Measurements from ENCODE around the gene SPRING1. TPM values are rescaled to one million over a fixed set of nuclear protein-coding genes. Genes with fewer than 3 reads are reported as not detected.

Gene SPRING1
- total RNA-seq, 1 donor from 2014 or later: 50.8 TPM

- Mint-ChIP-seq H3K27ac (ENCODE audit: unreplicated experiment) (no peak overlapping the region), H3K36me3 (ENCODE audit: low read depth) (no peaks in the 10 kb centered on the region), H3K4me1 (peaks cover 4% of the 10 kb centered on the region), H3K4me3 (no peak overlapping the region), H3K27me3 (ENCODE audit: low read depth) (no peaks in the 10 kb centered on the region), H3K9me3 (no peaks in the 10 kb centered on the region)
- no peak for TF ChIP-seq CTCF (conservative IDR thresholded peaks at IDR 0.05)
- no peak for DNase-seq (ENCODE audit: low read depth, low spot score)
These were observed 36.4 kb downstream of the SPRING1 start for GRCh38 chr12:116701432-116701831.

- TF ChIP-seq CTCF (conservative IDR thresholded peaks at IDR 0.05): no peak
- Mint-ChIP-seq H3K27me3 (ENCODE audit: low read depth) (peaks cover 1% of the 10 kb centered on the region), H3K36me3 (ENCODE audit: low read depth) (no peaks in the 10 kb centered on the region)
These were observed 37.8 kb downstream of the SPRING1 start for GRCh38 chr12:116700066-116700465.

GRCh38 chr12:116698554-116699075 lies 39.3 kb downstream of the SPRING1 start:
- no peak for TF ChIP-seq CTCF (conservative IDR thresholded peaks at IDR 0.05)

More at GRCh38 chr12:116700066-116700465, 37.8 kb downstream of the SPRING1 start:
- Mint-ChIP-seq H3K4me3 (no peak overlapping the region), H3K4me1 (peaks cover 4% of the 10 kb centered on the region), H3K27ac (ENCODE audit: unreplicated experiment) (no peak overlapping the region), H3K9me3 (no peaks in the 10 kb centered on the region)
- DNase-seq (ENCODE audit: low read depth, low spot score): no peak

GRCh38 chr12:116698116-116698515 lies 39.8 kb downstream of the SPRING1 start:
- no peaks in the 10 kb centered on the region for H3K9me3 Mint-ChIP-seq
- no peaks in the 10 kb centered on the region for H3K36me3 Mint-ChIP-seq (ENCODE audit: low read depth)
- no peak for DNase-seq (ENCODE audit: low read depth, low spot score)
- no peak for TF ChIP-seq CTCF (conservative IDR thresholded peaks at IDR 0.05)
- no peak overlapping the region for H3K27ac Mint-ChIP-seq (ENCODE audit: unreplicated experiment)
- no peak overlapping the region for H3K4me3 Mint-ChIP-seq
- peaks cover 9% of the 10 kb centered on the region for H3K4me1 Mint-ChIP-seq
- peaks cover 21% of the 10 kb centered on the region for H3K27me3 Mint-ChIP-seq (ENCODE audit: low read depth)

More at GRCh38 chr12:116698554-116699075, 39.3 kb downstream of the SPRING1 start:
- no peak for DNase-seq (ENCODE audit: low read depth, low spot score)
- H3K4me1 Mint-ChIP-seq: peaks cover 8% of the 10 kb centered on the region
- H3K9me3 Mint-ChIP-seq: no peaks in the 10 kb centered on the region
- no peak overlapping the region for H3K27ac Mint-ChIP-seq (ENCODE audit: unreplicated experiment)
- H3K36me3 Mint-ChIP-seq (ENCODE audit: low read depth): no peaks in the 10 kb centered on the region
- peaks cover 16% of the 10 kb centered on the region for H3K27me3 Mint-ChIP-seq (ENCODE audit: low read depth)
- no peak overlapping the region for H3K4me3 Mint-ChIP-seq

GRCh38 chr12:116697716-116698115 lies 40.2 kb downstream of the SPRING1 start:
- Mint-ChIP-seq H3K27ac (ENCODE audit: unreplicated experiment) (no peak overlapping the region), H3K4me3 (no peak overlapping the region), H3K9me3 (no peaks in the 10 kb centered on the region), H3K4me1 (peaks cover 10% of the 10 kb centered on the region), H3K36me3 (ENCODE audit: low read depth) (no peaks in the 10 kb centered on the region), H3K27me3 (ENCODE audit: low read depth) (peaks cover 24% of the 10 kb centered on the region)
- TF ChIP-seq CTCF (conservative IDR thresholded peaks at IDR 0.05): no peak
- no peak for DNase-seq (ENCODE audit: low read depth, low spot score)

All from neural crest cell (in vitro differentiated cells).